Measurements from ENCODE around the gene AMIGO1.

Gene AMIGO1

DNA sequence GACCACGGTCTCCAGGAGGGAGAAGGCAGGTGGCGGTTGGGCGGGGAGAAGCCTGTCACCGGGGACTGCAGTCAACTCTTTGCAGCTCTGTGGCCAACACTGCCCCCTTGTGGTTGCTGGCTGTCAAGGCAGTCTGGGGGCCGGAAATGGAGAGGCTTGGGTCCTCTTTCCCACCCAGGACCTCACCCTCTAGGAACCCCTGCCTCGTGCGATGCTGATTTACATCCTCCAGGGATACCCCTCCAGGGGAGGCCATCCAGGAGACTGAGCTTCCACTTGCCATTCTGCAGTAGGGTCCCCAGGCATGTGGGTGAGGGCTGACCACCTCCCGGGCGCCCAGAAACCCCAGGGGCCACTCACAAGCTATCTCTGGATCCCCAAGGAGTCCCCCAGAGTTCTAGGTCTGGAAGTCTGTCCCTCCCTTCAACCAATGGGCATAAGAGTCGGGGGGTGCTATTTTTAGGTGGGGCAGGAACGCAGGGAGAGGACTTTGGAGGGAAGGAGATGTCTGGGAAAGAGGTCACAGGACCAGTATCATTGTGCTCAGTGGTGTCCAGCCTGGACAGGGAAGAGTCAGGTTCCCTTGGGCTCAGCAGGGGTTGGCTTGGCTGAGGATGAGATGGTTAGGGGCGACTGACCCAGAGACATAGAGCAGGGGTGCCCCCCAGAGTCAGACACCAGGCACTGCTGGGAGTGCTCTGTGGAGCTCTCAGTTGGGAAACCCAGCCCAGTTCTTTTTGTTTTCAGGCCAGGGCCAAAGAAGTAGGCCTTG lies 23.0 kb upstream of the AMIGO1 start:
- peak; percentile 21 to 23 for DNase-seq (ENCODE audit: low read depth in 2 of 2)

- DNase-seq (ENCODE audit: low read depth in 2 of 2), result no peak
Measured at GRCh38 chr1:109531826-109532364, 22.4 kb upstream of the AMIGO1 start.

GRCh38 chr1:109531380-109531779 lies 21.9 kb upstream of the AMIGO1 start:
- DNase-seq (ENCODE audit: low read depth in 2 of 2), result no peak

DNA sequence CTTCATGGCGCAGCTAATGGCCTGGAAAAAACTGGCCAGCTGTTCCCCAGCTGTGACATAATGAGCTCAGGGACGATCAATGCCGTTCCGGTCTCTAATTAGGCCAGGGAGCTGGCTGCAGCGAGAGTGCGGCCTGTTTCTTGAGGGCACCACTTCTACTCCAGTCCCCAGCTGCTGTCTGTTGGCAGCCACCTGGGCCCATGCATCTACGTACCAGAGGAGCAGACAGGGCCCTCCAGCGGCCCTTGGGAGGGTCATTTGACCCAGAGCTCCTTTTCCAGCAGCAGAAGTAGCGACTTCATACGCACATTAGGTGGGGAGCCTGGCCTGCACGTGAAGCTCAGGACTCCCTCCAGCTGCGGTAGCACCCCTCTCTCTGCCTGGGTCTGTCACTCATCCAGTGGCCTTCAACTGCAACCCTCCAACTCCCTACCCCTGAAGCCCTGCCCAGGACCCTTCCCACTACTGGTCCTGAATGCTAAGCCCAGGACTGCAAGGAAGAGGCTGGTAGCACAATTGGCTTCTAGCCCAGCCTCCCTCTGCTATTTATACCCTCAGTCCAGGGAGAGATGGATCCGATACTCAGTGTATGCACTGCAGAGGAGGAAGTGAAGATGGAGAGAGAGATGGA lies 21.0 kb upstream of the AMIGO1 start:
- DNase-seq (ENCODE audit: low read depth in 2 of 2), result no peak

DNA sequence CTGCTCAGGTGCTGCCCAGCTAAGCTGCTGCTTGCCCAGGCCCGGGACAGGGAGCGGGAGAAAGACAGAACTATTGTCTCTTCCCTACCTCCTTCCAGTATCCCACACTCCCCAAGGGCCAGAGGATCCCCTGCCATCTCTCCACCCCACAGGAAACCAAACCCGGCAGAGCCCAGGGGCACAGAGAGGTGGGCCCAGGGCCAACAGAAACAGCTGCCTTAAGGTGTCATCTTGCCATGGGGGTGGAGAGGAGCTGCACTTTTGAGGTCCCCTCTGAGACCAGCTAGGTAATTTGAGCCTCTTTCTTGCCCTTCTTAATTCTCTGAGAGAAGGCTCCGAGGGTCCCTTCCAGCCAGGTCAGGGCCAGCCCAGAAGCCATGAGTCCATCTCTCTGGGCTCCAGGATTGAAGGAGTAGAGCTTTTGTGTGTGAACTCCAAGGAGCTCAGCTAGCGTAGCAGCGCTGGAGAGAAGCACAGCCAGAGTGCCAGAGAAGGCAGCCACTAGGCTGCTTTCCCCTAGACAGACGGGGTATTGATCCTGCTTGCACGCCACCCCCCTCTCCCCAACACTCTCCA lies 20.4 kb upstream of the AMIGO1 start:
- DNase-seq (ENCODE audit: low read depth in 2 of 2), result no peak

- DNase-seq (ENCODE audit: low read depth in 2 of 2), result no peak
Measured at GRCh38 chr1:109528712-109529111, 19.2 kb upstream of the AMIGO1 start.

DNA sequence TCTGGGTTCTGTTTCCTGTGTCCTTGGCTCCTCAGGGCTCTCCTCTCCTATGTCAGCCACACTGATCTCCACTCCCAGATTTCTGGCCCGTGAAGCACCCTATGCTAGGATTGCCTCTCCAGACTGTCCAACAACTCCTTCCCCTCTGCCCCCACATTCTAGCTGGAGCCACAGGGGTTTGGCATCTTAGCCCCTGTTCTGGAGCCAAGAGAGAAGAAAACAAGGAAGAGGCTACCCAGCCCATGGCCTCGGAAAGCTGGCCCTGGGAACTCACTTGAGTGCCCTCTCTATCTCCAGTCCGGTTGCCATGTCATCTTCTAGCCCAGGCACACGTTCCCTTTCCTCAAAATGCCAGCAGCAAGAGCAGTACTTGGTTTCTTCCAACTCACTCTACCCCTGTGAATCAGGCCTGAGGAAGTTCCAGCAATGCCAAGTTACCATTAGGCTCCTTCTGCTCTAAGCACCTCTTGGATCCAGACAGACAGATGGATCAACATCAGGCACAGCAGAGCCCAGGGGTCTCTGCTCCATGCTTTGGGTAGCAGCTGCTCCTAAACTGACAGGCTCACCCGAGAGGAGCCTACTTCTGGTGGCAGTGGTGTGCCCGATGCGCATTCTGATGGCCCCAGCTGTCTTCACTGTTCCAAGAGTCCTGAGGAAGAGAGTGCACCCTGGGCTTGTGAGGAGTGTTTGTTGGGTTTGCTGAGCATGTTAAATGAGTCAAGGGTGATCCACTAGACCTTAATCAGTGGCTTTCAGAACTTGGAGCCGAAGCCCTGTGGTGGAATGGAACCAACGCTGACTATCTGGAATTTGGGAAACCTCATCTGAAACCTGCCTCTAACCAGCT lies 18.5 kb upstream of the AMIGO1 start:
- DNase-seq (ENCODE audit: low read depth in 2 of 2), result no peak

DNA sequence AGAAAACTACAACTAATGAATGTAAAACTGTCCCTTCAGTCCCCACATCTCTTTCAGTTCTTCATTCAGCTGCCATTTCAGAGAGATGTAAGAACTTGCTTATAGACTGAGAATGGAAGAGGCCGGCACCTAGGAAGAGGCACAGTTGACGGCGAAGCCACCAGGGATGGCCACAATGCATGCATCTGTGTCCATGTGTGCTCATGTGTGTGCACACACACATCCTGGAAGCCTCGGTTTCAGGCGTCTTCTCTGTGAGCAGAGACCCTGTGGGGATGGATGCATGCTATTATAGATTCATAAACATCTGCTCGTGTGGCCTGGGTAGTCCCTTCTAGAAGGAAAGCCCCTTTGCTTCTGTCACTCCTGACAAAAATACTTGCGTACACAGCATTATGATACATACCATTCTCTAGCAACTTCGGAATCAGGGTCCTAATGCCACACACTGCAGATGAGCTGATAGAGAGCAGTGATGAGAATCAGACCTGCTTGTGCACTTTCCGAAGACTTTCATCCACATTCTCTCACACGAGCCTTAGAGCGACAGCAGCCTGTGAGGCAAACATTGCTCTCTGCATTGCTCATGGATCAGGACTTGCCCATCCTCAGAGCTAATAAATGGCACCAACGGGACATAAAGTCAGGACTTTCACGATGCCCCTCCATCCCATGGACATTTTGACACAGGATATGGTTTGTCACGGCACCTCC lies 17.7 kb upstream of the AMIGO1 start:
- no peak for DNase-seq (ENCODE audit: low read depth in 2 of 2)

- no peak for DNase-seq (ENCODE audit: low read depth in 2 of 2)
Measured at GRCh38 chr1:109523706-109524105, 14.2 kb upstream of the AMIGO1 start.

GRCh38 chr1:109522026-109522425 lies 12.5 kb upstream of the AMIGO1 start:
- DNase-seq (ENCODE audit: low read depth in 2 of 2), result no peak

DNA sequence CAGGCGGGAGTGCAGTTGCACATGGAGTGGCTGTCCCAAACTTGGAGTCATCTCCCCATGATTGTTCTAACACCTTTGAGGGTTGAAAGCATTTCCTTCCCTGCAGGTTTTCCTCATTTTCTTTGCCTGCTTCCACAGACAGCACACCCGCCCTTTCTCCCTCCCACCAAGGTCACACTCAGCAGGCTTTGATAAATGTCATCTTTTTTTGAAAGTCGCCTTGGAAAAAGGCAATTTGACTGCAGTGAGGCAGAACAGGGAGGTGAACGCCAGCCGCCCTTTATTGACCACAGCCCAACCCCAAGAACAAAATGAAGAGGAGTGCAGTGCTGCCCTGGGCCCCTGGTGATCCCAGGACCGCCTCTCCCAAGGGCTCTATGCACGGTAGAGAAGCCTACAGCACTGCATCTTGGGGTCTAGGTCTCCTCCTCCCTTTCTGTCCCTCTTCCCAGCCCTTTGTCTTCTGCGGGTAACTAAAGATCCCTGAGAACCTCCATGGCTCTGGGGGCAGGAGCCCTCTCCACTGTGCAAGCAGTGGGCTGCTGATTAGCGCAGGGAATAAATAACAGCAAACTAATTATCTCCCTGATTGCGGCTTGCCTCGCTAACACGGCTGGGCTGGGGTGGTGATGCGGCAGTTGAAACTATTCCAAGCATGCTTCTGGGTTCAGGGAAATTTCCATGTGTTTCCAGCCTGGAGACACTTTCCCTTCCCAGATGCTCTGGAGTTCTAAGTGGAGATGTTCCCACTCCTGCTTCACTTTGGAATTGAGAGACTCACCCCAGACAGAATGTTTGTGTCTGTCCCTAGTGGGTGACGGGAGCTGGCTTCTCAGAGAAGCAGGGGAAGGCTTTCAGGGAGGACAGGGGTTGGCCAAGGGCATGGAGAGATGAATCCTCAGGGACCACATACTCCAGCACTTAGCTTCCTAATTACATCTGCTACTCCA lies 11.8 kb upstream of the AMIGO1 start:
- no peak for DNase-seq (ENCODE audit: low read depth in 2 of 2)

- DNase-seq (ENCODE audit: low read depth in 2 of 2), result no peak
Measured at GRCh38 chr1:109517337-109517736, 7.8 kb upstream of the AMIGO1 start.

DNA sequence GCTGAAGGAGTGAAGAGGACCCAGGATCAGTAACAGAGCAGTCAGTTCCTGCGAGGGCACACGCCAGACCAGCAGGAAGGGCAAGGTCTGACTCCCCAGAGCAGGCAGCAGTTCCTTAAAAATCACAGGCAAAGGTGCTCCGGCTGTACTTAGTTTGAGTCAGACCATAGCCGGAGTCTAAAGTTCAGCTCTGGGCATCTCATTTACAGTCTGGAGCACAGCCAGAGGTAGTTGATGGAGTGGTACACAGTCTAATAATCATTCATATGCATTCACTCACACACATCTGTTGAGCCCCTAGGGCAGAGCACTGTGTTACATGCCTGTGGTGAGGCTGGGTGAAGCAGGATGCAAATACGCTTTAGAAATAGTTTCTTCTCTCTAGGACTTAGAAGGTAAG lies 7.3 kb upstream of the AMIGO1 start:
- DNase-seq (ENCODE audit: low read depth in 2 of 2), result no peak

DNA sequence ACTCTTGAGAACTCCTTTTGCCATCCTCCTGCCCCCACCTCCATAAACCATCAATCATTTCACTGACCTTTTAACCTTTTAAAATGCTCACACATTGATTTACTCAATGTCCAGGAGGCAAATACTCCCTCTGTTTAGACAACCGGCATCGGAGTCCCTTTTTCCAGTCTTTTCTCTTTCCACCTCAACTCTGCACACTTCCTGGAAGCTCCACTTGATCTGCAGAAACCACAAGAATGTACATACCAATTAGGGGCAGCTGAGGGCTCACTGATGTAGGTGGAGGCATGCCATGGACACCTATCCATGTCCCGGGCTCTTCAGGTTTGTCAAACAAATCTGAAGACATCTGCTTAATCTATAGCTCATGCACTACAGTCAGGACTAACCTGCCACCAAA lies 5.3 kb upstream of the AMIGO1 start:
- DNase-seq (ENCODE audit: low read depth in 2 of 2), result no peak

- DNase-seq (ENCODE audit: low read depth in 2 of 2), result no peak
Measured at GRCh38 chr1:109513110-109513710, 3.7 kb upstream of the AMIGO1 start.

GRCh38 chr1:109508873-109509175 lies 703 bp downstream of the AMIGO1 start:
- DNase-seq (ENCODE audit: low read depth in 2 of 2), result no peak

- no peak for DNase-seq (ENCODE audit: low read depth in 2 of 2)
Measured at GRCh38 chr1:109508001-109508872, 1.3 kb downstream of the AMIGO1 start.

- no peak for DNase-seq (ENCODE audit: low read depth in 2 of 2)
Measured at GRCh38 chr1:109504974-109505373, 4.6 kb downstream of the AMIGO1 start.

- no peak for DNase-seq (ENCODE audit: low read depth in 2 of 2)
Measured at GRCh38 chr1:109503935-109504334, 5.6 kb downstream of the AMIGO1 start.

Data from fibroblast of skin of left biceps (primary cell).